Activated CD4-positive, CD25-positive, alpha-beta regulatory T cell (primary cell): ENCODE data around the gene AGFG1.

Source experiments
- DNase-seq, 4 experiments: peaks; one replicate each; lab custom pipeline; 2025; lab: John Stamatoyannopoulos, UW

The AGFG1 gene

DNA sequence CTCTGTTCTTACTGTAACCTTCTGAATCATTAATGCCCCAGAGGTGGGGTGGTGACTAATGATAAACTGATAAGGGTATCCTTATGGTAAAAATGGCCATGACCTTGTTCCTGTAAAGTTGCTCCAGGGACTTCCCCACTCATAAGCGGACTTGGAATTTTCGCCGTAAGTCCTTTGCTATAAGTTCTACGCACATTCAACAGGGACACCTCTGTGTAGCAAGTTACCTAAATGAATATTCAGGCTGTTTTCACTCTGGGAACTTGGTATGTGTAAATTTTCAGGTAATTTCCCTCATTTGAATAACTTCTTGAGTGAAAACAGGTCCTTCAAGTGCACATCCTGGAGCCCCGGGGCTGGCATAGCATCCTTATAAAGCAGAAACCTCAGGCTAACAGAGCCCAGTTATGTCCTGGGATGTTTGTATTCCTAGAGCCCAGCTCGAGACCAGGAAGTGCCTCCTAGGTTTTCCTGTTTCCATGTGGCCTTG lies 9.4 kb upstream of the AGFG1 start:
- DNase-seq = no peak

DNA sequence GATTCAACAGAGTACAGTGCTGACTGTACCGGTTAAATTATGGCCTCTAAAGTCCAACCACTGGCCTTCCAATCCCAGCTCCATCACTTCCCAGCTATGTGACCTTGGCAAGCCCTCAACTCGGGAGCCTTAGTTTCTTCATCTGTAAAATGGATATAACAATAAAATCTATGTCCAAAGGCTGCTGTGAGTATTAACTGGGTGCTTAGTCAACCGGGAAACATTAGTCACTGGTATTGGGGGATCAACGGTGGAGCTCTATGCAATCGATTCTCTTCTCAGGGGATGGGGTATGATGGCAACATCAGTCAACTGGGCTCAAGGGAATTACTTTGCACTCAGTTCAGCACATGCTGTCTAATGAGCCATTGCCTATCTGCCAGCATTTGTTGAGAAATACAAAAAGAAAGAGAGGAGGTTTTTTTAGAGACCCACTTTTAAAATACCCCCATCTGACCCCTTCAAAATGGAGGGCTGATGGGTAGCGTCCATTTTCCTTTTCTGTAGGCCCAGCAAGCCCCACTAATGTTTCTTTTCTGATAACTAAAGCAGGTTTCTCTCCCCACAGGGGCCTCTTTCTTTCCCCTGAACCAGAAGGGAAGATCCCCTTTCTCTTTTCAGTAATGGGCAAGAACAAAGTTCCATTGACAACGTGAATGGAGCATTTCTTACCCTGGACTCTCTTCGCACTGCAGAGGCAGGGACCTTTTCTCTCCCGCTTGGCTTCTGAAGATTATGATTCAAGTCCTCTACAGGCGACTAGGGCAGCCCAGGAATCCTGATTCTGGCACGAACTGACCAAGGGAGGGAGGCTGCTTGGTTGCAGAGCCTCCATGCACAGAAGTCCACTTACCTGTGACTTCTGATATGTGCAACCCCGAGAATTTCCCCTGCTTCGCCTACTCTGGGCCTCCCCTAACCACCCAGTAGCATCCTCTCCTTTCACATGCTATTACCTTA lies 8.7 kb upstream of the AGFG1 start:
- DNase-seq = no peak

DNA sequence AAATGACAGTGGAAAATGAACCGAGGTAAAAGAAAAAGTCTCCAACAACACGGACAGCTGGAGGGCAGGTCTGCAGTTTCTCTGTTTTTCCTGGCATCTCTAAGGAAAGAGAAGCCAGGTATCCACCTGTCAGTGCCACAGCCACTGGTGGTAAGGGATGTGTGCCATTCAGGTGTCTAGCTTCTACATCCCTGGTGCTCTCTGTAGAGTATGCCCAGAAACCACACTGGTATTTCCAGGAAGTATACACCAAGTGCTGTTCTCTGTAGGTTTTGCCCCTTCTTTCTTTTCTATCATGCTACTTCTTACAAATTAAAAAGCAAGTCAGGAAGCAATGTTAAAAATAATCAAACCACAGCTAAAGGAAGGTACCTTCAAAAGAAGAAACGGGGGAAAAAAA lies 7.6 kb upstream of the AGFG1 start:
- DNase-seq = no peak

DNA sequence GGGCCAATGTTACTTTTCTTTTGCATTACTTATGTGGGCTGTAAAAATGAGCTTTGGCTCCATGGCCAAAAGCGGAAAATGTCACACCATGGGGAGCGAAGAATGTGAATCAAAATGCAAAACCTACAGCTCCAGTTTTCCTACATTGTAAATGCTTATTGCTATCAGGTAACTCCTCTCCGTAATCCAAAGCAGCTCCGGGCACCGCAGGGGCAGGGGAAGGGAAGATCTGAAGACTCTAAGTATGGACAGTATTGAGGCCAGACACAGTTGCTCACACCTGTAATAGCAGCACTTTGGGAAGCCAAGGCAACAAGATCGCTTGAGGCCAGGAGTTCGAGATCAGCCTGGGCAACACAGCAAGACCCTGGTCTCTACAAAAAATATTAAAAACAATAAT lies 7.1 kb upstream of the AGFG1 start:
- DNase-seq = no peak

DNA sequence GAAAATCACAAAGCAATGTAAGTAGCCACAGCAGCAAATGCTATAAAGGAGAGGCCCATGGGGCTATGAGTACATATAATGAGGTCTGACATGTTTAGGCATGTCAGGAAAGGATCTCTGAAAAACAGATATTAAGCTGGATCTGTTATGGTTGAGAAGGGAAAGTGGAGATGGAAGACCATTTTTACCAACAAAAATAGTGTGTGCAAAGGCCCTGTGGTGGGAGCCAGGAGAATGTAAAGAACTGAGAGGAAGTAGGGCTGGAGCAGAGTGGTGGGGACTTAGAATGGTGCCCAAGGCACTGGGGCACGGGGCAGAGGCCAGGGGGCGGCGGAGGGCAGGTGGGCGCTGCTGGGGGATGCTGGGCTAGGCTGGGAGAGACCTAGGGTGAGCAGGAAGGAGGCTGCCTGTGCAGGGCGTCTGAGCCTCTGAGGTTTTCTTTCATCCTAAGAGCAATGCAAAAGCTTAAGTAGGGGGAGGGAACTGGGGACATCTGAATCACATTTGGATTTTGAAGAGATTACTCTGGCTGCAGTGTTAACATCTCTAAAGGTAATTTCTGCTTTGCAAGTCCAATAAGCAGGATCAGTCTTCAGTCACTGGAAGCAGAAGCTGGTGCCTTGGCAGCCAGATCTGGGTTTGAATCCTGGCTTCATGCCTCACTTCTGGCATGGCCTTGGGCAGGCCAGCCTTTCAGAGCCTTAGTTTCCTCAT lies 4.9 kb upstream of the AGFG1 start:
- DNase-seq = no peak

DNA sequence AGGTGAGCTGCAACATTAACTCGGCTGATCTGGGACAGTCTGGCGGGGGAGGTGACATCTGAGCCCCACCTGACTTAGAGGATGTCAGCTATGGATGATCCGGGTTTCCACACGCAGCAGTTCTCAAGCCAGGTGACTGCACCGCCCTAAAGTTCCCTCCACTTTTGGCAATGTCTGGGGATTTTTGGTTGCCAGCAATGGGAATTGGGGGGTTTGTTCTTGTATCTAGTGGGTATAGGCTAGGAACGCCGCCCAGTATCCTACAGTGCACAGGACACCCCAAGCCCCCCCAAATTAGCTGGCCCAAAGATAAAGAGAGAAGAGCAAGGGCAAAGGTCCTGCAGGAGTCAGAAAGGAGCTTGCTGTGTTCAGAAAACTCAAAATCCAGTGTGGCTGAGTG lies 544 bp upstream of the AGFG1 start:
- DNase-seq = no peak

- DNase-seq = peak; percentile 16 to 22 (median 18)
Measured at GRCh38 chr2:227472265-227473121, 537 bp downstream of the AGFG1 start.

- no peak for DNase-seq
Measured at GRCh38 chr2:227473122-227473461, 1.1 kb downstream of the AGFG1 start.

DNA sequence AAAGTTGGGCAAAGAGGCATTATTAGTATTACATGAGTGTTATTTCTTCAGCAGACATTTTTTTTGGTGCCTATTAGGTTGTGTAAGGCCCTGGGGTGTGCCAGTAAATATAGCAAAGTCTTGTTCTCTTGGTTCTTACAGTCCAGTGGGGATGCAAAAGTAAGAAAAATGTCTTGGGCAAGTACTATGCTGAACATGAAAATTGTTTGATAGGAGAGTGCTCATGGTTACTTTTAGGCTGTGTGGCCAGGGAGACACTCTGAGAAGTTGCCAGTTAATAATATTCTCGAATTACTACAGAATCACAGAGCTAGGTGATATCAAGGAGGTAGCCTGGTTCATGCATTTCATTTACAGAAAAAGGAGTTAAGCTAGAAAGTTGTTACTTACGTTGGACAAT lies 1.9 kb downstream of the AGFG1 start:
- DNase-seq = no peak

DNA sequence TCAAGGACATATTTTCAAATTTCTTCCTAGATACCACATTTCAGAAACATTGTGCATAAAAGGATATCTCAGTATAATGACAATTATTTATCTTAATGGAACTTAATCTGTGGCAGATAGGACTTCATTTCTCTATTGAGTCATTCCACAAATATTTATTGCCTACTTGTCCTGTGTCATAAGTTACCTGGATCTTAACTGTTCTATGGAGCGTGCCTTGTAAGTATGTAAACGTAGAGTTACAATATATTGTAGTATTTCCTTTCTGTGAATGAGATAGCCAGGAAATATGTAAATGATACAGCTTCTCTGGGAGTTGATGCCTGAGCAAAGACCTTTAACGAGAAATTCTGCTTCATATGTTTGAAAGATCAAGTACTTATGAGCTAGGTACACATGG lies 2.5 kb downstream of the AGFG1 start:
- DNase-seq = no peak

- no peak for DNase-seq
Measured at GRCh38 chr2:227477291-227477690, 5.3 kb downstream of the AGFG1 start.

- DNase-seq = no peak
Measured at GRCh38 chr2:227479865-227480475, 8.0 kb downstream of the AGFG1 start.

DNA sequence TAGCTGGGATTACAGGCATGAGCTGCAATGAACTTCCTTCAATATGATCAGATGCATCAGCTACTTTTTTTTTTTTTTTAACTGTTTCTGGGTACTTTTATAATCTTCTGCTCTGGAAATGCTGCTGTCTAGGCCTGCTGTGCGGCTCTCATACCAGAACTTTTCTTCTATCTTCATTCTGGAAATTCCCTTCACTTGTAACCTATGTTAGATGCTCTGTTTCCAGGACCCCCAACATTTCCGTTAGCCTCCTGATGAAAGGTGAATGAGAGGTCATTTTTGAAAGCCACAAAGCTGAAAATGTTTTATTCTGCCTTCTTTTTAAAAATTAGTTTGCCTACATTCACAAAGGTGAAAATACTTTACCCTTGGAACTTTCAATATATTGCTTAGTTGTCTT lies 8.6 kb downstream of the AGFG1 start:
- DNase-seq = no peak

DNA sequence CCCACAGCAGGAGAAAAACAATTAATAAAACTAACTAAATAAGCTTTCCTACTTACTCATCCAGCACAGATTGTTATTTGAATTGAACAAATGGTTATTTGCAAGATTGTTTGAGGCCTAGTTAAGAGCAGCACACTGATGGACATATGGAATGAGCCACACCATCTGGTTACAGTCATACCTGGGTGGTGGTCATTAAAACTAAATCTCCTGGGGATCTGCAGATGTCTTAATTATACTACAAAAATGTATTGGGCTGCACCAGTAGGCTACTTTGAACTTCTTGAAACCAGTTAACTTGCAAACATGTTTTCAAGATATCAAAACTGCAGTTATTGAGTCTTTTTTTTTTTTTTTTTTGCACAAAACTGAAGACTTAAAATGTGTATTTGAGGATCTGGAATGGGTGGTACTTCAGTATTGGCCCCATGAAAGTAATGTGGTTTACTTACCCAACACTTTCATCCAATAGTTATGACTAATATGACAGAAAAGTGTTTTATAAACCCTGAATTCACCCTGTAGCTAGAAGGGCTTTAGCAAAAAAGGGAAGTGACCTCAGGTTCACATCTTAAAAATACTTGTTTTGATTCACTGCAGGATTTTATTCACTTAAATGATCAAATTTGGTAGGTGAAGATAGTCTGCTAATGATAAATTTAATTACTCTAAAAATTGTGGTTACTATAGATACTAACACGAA lies 10.8 kb downstream of the AGFG1 start:
- DNase-seq = no peak

- no peak for DNase-seq
Measured at GRCh38 chr2:227485429-227485828, 13.5 kb downstream of the AGFG1 start.

DNA sequence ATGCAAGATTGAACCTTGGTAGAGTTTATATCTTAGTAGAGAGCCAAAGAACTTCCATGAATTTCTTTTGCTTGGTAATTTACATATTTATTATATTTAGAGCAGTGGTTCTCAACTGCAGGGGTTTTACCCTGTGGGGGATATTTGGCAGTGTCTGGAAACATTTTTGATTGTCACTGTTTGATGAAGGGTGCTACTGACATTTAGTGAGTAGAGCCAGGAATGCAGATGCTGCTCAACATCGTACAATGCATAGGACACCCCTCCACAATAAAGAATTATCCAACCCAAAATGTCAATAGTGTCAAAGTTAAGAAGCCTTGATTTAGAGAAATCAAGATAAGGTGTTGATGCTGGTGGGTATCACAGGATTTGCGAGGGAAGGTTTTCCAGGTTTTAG lies 14.7 kb downstream of the AGFG1 start:
- no peak for DNase-seq

DNA sequence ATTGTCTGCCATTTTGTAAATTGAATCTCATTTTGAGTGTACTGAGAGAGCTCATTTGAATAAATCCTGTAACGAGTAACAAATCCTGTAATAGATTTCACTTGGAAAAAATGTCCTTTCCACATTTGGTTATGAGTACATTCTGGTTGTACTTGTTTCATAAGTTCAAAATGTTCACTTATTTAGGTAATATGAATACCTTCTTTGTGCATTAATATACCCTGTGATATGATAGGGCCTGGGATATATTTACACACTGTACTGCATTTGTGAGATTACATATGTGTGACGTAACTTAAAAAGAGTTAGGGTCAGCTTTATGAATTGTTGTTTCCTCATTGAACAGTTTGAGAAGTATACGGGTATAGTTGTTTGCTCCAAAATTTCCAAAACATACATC lies 16.1 kb downstream of the AGFG1 start:
- DNase-seq = no peak

- no peak for DNase-seq
Measured at GRCh38 chr2:227491386-227491785, 19.4 kb downstream of the AGFG1 start.

GRCh38 chr2:227493524-227493923 lies 21.6 kb downstream of the AGFG1 start:
- DNase-seq = no peak

DNA sequence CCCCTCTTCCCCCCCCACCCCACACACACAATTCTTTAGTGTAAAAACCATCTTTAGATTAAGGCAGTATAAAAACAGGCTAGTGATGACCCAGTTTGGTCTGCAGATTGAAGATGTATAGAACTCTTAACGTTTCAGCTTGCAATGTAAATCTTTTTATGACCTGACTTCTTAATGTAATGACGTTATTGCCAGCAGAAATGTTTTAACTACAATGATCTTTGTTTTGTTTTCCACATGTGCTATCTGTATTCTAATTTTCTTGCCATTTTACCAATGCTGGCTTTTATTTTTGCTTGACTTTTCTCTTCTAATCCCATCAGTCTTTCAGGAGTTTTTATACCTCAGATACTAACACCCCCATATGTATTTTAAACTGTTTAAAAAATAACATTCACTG lies 25.2 kb downstream of the AGFG1 start:
- DNase-seq = no peak

DNA sequence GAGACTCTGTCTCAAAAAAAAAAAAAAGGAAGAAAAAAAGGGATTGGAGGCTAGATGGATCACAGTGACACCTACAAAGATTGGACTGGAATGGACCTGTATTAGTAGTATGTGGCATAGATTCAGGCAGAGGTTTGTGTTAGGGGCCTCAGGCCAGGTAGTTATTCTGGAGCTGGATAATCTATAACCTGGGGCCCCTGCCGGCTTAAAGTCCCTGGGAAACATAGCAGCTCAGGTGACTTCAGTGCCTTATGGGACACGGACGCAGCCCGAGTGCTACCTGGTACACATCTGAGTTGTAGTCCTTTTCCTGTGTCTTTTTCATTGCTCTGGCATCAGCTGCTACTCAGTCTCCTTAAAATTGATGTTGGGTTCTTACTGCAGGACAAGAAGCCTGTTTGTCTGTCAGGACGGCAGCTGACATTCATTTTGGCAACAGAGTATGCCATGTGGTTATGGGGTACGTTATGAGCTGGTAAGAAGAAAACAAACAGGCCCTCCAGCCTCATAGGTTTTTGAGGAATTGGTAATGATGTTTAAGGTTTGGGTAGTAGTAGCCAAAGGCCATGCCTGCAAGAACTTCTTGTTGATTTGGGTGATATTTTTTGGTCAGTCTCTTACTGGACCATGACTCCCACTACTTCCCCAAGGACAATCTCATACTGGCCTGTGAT lies 27.8 kb downstream of the AGFG1 start:
- DNase-seq = no peak
